Tongue (tissue), 2 donors: ENCODE results near the gene ARHGEF1. TPM values are rescaled to one million over a fixed set of nuclear protein-coding genes. Genes with fewer than 3 reads are reported as not detected.

Experiments
- DNase-seq: peaks from one replicate; pipeline ENCODE4 v3.0.0-alpha.2; 2015
- total RNA-seq: library from RNA; depleted of rRNA; stranded (reverse); fragments of >200 nt; gene quantifications from one replicate; pipeline ENCODE4 v1.2.3, GENCODE V29; 2014

ARHGEF1 gene
- total RNA-seq, 1 donor from 2014 or later, result 30.7 TPM

GRCh38 chr19:41918653-41919244 is 35.8 kb downstream of the ARHGEF1 start:
- no peak for DNase-seq

DNA sequence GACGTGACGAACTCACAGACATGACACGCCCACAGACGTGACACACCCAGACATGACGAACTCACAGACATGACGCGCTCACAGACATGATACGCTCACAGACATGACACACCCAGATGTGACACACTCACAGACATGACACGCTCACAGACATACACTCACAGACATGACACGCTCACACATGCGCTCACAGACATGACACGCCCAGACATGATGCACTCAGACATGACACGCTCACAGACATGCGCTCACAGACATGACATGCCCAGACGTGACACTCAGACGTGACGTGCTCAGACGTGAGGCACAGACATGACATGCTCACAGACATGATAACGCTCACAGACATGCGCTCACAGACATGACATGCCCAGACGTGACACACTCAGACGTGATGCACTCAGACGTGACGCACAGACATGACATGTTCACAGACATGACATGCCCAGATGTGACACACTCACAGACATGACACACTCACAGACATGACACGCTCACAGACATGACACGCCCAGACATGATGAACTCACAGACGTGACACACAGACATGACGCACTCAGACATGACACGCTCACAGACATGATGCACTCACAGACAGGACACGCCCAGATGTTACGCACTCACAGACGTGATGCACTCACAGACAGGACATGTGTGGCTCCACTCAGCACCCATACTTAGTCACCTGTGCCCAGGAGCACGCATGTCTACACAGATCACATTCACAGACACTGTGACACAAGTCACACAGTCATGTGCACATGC is 37.1 kb downstream of the ARHGEF1 start:
- no peak for DNase-seq

GRCh38 chr19:41920882-41921576 is 38.0 kb downstream of the ARHGEF1 start:
- DNase-seq, result no peak

DNA sequence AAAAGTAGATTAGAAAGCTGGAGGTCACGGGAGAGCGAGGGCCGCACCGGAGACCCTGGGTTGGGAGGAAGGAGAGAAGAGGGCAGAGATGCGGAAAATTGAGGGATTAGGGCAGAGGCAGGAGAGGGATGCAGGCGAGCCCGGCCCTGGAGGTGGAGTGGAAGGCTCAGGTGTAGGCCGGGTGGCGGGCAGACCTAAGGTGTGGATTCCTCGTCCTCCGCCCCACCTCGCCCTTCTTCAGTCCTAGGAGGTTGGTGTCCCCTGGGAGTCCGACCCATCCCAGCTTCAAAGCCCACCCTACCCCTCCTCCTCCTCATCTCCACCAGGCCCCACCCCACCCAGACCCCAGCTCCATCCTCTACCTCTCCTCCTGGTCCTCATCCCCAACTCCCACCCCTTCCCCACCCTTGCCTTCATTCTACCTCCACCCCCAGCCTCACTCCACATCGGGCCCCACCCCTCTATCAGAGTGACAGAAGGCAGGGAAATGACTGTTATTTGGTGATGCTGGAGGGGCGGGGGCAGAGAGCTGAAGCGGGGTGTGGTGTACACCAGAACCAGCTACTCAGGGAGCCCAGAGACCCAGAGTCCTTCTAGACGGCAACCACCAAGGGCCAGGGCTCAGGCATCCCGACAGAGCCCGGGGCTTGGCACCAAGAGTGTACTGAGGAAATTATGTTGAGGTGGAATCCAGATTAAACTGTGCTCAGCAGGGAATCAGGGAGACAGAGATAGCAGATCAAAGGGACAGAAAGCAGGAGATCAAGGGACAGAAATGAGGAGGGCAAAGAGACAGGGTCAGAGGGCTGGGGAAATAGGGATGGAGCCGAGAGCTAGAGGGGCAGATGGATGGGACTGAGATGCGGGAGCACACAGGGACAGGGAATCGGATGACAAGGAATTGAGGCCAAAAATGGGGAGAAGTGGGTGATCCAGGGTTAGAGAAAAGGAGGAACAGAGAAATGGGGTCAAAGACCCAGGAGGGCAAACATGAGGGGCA is 38.9 kb downstream of the ARHGEF1 start:
- no peak for DNase-seq

DNA sequence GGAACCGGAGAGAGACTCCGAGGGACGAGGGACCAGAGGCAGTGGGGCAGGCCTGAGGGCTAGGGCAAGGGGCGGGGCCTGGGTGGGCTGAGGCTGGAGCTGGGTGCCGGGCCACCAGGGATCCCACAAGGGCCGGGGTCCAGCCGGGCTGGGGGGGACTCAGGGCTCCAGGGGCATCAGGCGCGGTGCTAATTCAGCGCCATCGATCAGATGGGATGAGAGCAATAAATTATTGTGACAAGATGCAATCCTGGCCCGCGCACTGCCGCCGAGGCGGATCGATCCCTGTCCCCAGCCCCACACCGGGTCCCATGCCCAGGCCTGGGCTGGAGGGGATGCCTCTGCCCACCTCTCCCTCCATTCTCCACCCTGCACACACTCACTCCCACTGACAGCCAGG is 39.6 kb downstream of the ARHGEF1 start:
- no peak for DNase-seq

- DNase-seq, result no peak
Measured at GRCh38 chr19:41923045-41923788, 40.2 kb downstream of the ARHGEF1 start.

DNA sequence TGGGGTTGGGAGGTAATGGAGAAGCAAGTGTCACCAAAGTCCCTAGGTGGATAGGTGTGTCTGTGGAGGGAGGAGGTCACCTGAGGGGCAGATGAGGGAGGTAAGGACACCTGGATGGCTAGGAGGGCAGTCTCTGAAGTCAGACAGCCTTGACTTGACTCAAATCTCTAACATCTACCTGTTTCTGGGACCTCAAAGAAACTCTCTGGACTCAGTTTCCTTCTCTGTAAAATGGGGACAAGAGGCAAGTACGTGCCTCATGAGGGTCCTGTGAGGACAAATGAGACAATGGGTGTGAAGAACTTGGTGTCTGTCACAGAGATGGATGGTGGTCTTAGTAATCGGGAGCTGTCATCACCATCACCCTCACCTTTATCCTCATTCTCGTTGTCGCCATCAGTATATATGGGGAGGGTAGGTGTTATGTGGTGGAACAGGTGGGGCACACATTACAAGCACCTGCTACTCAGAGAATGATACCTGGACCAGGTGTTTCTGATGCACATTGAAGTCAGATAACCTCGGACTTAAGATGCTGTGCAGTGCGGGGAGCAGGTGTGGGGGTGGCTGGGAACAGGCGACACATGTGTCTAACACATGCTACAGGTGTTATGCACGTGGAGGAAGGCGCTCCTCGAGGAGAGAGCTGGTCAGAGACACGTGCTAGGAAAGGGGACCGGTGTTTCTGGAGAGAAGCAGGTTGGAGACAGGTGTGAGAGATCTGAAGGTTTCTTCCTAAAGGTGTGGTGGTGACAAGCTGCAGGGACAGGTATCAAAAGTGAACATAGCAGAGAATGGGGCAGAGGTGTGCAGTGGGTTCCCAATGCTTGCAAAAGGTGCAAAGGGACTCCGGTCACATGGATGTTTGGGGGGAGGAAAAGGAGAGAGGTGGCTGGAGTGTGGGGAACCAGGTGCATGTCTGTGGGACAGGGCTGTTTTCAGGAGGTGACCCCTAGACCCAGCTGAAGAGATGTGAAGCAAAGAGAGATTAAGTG is 41.5 kb downstream of the ARHGEF1 start:
- no peak for DNase-seq

- DNase-seq, result no peak
Measured at GRCh38 chr19:41925208-41926003, 42.4 kb downstream of the ARHGEF1 start.

DNA sequence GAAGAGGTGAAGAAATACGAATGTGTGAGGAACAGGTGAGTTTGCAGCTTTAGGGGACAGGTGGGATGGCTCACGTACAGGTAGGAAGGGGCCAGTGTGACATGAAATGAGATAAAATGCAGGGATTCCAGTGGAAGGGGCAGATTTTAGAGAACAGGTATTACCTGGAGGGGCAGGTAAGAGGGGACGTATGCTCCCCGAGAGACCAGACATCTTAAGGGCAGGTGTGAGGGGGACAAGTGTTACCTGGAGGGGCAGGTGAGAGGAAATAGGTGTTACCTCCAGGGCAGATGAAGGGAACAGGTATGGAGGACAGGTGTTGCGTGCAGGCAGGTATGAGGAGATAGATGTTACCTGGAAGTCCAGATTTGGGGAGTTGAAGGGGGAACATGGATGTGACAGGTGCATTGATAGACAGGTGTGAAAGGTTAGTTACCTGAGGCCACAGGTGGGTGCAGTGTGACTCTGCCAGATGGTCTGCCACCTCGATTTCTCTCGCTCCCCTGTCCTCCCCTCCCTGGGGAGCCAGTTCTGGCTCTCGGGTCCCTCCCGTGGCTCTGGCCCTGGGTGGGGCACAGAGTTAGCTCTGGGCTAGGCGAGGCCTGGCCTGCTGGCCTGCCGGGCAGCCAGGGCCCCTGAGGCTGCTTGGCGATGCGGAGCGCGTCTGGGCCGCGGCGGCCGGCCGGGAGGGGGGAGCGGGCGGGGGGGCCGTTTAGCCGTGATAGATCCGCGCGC is 43.2 kb downstream of the ARHGEF1 start:
- no peak for DNase-seq

- DNase-seq, result no peak
Measured at GRCh38 chr19:41926763-41927496, 43.9 kb downstream of the ARHGEF1 start.

- no peak for DNase-seq
Measured at GRCh38 chr19:41927497-41928192, 44.7 kb downstream of the ARHGEF1 start.

GRCh38 chr19:41928221-41928683 is 45.3 kb downstream of the ARHGEF1 start, which contains the start of gene ERFL:
Gene ERFL (minus strand): TSS chr19:41928449. CDS start chr19:41912919, 15,530 bp downstream.
- no peak for DNase-seq

- DNase-seq, result no peak
Measured at GRCh38 chr19:41928754-41929535, 46.0 kb downstream of the ARHGEF1 start.

DNA sequence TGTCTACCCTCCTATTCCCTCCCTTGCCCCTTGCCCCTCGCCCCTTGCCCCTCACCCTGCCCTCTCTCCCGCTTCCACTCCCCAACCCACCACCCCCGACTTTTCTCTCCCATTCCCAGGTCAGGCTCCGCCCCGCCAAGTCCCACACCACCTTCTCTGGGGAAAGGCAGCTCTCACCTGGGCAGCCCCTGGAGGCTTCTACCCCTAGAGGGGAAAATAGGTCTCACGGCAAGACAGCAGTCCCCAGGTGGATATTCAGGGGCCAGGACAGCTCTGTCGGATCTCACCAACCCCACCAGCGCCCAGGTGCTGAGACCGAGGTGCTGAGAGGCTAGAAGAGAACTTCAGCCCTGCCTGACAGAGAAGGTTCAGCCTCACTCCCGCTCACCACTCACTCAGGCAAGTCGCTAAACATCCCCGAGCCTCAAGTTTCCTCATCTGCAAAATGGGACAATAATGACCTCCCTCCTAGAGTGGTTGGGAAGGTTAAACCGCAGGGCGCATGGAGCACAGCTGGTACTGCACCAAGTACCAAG is 46.6 kb downstream of the ARHGEF1 start:
- DNase-seq, result no peak

DNA sequence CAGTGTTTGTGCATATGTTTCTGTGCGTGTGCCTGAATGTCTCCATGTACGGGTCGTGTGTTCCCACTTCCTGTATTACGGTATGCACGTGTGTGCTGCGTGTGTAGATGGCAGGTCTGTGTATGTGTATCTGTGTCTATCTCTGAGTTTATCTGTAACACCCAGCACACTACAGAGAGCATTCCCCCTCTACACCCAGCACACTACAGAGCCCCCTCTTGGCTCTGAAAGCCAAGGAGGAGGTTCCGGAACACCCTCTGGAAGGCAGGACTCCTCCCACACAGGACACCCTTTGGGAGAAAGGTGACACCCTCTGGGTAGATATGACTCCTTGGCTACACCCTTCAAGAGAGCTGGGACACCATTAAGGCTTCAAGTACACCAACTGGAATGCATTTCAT is 47.3 kb downstream of the ARHGEF1 start:
- DNase-seq, result no peak
